ENCODE results near the gene MXRA8.

MXRA8 gene

GRCh38 chr1:1401457-1402010, 43.2 kb upstream of the MXRA8 start:
- 0 out of 2 replicates have a peak overlapping the region, but pooled peaks have one; percentile 99 for H3K4me3 ChIP-seq
- H3K9ac ChIP-seq, result no peak overlapping the region
- H3K9me3 ChIP-seq, result no peaks in the 10 kb centered on the region
- TF ChIP-seq Cebpa-rat (IDR thresholded peaks at IDR 0.05), result no peak
- H3K4me2 ChIP-seq, result peak overlapping the region; percentile 99
- no peak overlapping the region for H3K27ac ChIP-seq
- H3K36me3 ChIP-seq, result peaks cover 80% of the 10 kb centered on the region
- H4K20me1 ChIP-seq, result peaks cover 78% of the 10 kb centered on the region
- no peaks in the 10 kb centered on the region for H3K27me3 ChIP-seq
- peaks cover 55% of the 10 kb centered on the region for H3K4me1 ChIP-seq

GRCh38 chr1:1400576-1401456, 42.5 kb upstream of the MXRA8 start:
- Histone ChIP-seq H3K27me3 (no peaks in the 10 kb centered on the region), H3K4me2 (peak overlapping the region; percentile 99), H3K4me3 (peak overlapping the region; percentile 99), H3K27ac (peak overlapping the region; percentile 97), H4K20me1 (peaks cover 74% of the 10 kb centered on the region), H3K9me3 (no peaks in the 10 kb centered on the region), H3K36me3 (peaks cover 82% of the 10 kb centered on the region), H3K4me1 (peaks cover 48% of the 10 kb centered on the region), H3K9ac (peak overlapping the region; percentile 99)
- TF ChIP-seq Cebpa-rat (IDR thresholded peaks at IDR 0.05), result no peak

GRCh38 chr1:1399872-1400575, 41.7 kb upstream of the MXRA8 start:
- Histone ChIP-seq H3K9me3 (no peaks in the 10 kb centered on the region), H3K27ac (peak overlapping the region; percentile 97), H3K36me3 (peaks cover 82% of the 10 kb centered on the region), H3K9ac (peak overlapping the region; percentile 99), H4K20me1 (peaks cover 74% of the 10 kb centered on the region), H3K4me2 (peak overlapping the region; percentile 99), H3K27me3 (no peaks in the 10 kb centered on the region), H3K4me3 (peak overlapping the region; percentile 99), H3K4me1 (peaks cover 40% of the 10 kb centered on the region)
- no peak for TF ChIP-seq Cebpa-rat (IDR thresholded peaks at IDR 0.05)

- Histone ChIP-seq H3K4me2 (peak within 1 kb of the TSS; percentile 99), H3K27me3 (no peaks in the 10 kb centered on the region), H3K27ac (peak within 1 kb of the TSS; percentile 97), H3K36me3 (peaks cover 82% of the 10 kb centered on the region), H4K20me1 (peaks cover 75% of the 10 kb centered on the region), H3K9me3 (no peaks in the 10 kb centered on the region), H3K9ac (peak within 1 kb of the TSS; percentile 99), H3K4me1 (peaks cover 38% of the 10 kb centered on the region), H3K4me3 (peak within 1 kb of the TSS; percentile 99)
- no peak for TF ChIP-seq Cebpa-rat (IDR thresholded peaks at IDR 0.05)
Observed at GRCh38 chr1:1399187-1399871, 41.0 kb upstream of the MXRA8 start, which contains the start of gene CCNL2. TSS of gene CCNL2 (minus strand) at chr1:1399335. CDS start at chr1:1399306, 29 bp downstream.

GRCh38 chr1:1398677-1399186, 40.4 kb upstream of the MXRA8 start:
- Histone ChIP-seq H4K20me1 (peaks cover 75% of the 10 kb centered on the region), H3K27ac (peak overlapping the region; percentile 97), H3K27me3 (no peaks in the 10 kb centered on the region), H3K36me3 (peaks cover 82% of the 10 kb centered on the region), H3K9me3 (no peaks in the 10 kb centered on the region), H3K4me1 (peaks cover 38% of the 10 kb centered on the region), H3K4me2 (peak overlapping the region; percentile 95), H3K9ac (peak overlapping the region; percentile 99), H3K4me3 (peak overlapping the region; percentile 99)
- no peak for TF ChIP-seq Cebpa-rat (IDR thresholded peaks at IDR 0.05)

- TF ChIP-seq Cebpa-rat (IDR thresholded peaks at IDR 0.05), result no peak
- H3K9me3 ChIP-seq, result no peaks in the 10 kb centered on the region
- peak overlapping the region; percentile 97 for H3K27ac ChIP-seq
- peaks cover 75% of the 10 kb centered on the region for H4K20me1 ChIP-seq
- H3K27me3 ChIP-seq, result no peaks in the 10 kb centered on the region
- peak overlapping the region; percentile 95 for H3K4me2 ChIP-seq
- H3K36me3 ChIP-seq, result peaks cover 82% of the 10 kb centered on the region
- peak overlapping the region; percentile 99 for H3K4me3 ChIP-seq
- peaks cover 38% of the 10 kb centered on the region for H3K4me1 ChIP-seq
- peak overlapping the region; percentile 99 for H3K9ac ChIP-seq
Observed at GRCh38 chr1:1397839-1398523, 39.6 kb upstream of the MXRA8 start.

- peaks cover 19% of the 10 kb centered on the region for H3K4me1 ChIP-seq
- no peak overlapping the region for H3K27ac ChIP-seq
- no peaks in the 10 kb centered on the region for H3K27me3 ChIP-seq
- peaks cover 70% of the 10 kb centered on the region for H4K20me1 ChIP-seq
- peaks cover 82% of the 10 kb centered on the region for H3K36me3 ChIP-seq
- no peaks in the 10 kb centered on the region for H3K9me3 ChIP-seq
- TF ChIP-seq Cebpa-rat (IDR thresholded peaks at IDR 0.05), result no peak
- H3K4me2 ChIP-seq, result no peak overlapping the region
- no peak overlapping the region for H3K4me3 ChIP-seq
- H3K9ac ChIP-seq, result no peak overlapping the region
Observed at GRCh38 chr1:1395166-1395565, 36.8 kb upstream of the MXRA8 start.

GRCh38 chr1:1394116-1394515, 35.8 kb upstream of the MXRA8 start:
- H3K4me3 ChIP-seq, result no peak overlapping the region
- H3K9me3 ChIP-seq, result no peaks in the 10 kb centered on the region
- H3K27ac ChIP-seq, result no peak overlapping the region
- H3K4me1 ChIP-seq, result peaks cover 17% of the 10 kb centered on the region
- H3K36me3 ChIP-seq, result peaks cover 92% of the 10 kb centered on the region
- H3K9ac ChIP-seq, result no peak overlapping the region
- H4K20me1 ChIP-seq, result peaks cover 63% of the 10 kb centered on the region
- H3K27me3 ChIP-seq, result no peaks in the 10 kb centered on the region
- no peak for TF ChIP-seq Cebpa-rat (IDR thresholded peaks at IDR 0.05)
- H3K4me2 ChIP-seq, result no peak overlapping the region

GRCh38 chr1:1393428-1393827, 35.1 kb upstream of the MXRA8 start:
- TF ChIP-seq Cebpa-rat (IDR thresholded peaks at IDR 0.05), result no peak
- Histone ChIP-seq H3K27ac (no peak overlapping the region), H3K9me3 (no peaks in the 10 kb centered on the region), H3K4me2 (no peak overlapping the region), H3K9ac (no peak overlapping the region), H4K20me1 (peaks cover 63% of the 10 kb centered on the region), H3K4me1 (peaks cover 17% of the 10 kb centered on the region), H3K4me3 (no peak overlapping the region), H3K27me3 (no peaks in the 10 kb centered on the region), H3K36me3 (peaks cover 98% of the 10 kb centered on the region)

Data from BLaER1 (cell line).